WTC11 (cell line): ENCODE results near the gene NPAS2. TPM values are rescaled to one million over a fixed set of nuclear protein-coding genes. Genes with fewer than 3 reads are reported as not detected.

Source experiments
- ATAC-seq: fragments of 200-7000 bp; cut with Tn5 transposase; 2 replicates; pipeline ENCODE4 v1.10.0; 2021; ENCODE audit warnings: mild to moderate bottlenecking, moderate library complexity
- CTCF ChIA-PET: fragments of 300-600 bp; sonication (Branson Sonifier 250); formaldehyde crosslinking; loops from one replicate; lab custom pipeline; 2021; ENCODE audit warnings: antibody characterized with exemption; lab: Charles Lee
- POLR2A ChIA-PET: fragments of 350-600 bp; sonication (Branson Sonifier 250); formaldehyde crosslinking; loops from one replicate; lab custom pipeline; 2021; ENCODE audit warnings: antibody characterized with exemption; lab: Charles Lee
- DNase-seq: peaks from one replicate; pipeline ENCODE4 v3.0.0; 2021; ENCODE audit warnings: low spot score
- H3K27ac Mint-ChIP-seq: 2 replicates; pipeline ENCODE4 v1.8.0; 2021; ENCODE audit warnings: mixed read lengths
- H3K27me3 Mint-ChIP-seq: 2 replicates; pipeline ENCODE4 v1.8.0; 2021; ENCODE audit warnings: low read depth, mild to moderate bottlenecking, moderate library complexity, mixed read lengths
- H3K36me3 Mint-ChIP-seq: 2 replicates; pipeline ENCODE4 v1.8.0; 2021; ENCODE audit warnings: mixed read lengths
- H3K4me1 Mint-ChIP-seq: 2 replicates; pipeline ENCODE4 v1.8.0; 2022; ENCODE audit warnings: mixed read lengths
- H3K4me3 Mint-ChIP-seq: 2 replicates; pipeline ENCODE4 v1.8.0; 2021; ENCODE audit warnings: mild to moderate bottlenecking, moderate library complexity, mixed read lengths
- H3K9me3 Mint-ChIP-seq: 2 replicates; pipeline ENCODE4 v1.8.0; 2021; ENCODE audit warnings: mixed read lengths
- EMX1 ChIP-seq: fragments of 250-450 bp; sonication (Bioruptor Pico); IDR thresholded peaks from 2 replicates; pipeline ENCODE4 v1.8.0; 2021; ENCODE audit warnings: mild to moderate bottlenecking
- FOXK1 ChIP-seq: sonication (generic); formaldehyde crosslinking; IDR thresholded peaks from 2 replicates; pipeline ENCODE4 v1.8.0; 2022; ENCODE audit warnings: mild to moderate bottlenecking, moderate library complexity, missing genetic modification reagents
- GTF2I ChIP-seq: fragments of 250-450 bp; sonication (Bioruptor Pico); conservative IDR thresholded peaks from 2 replicates; pipeline ENCODE4 v1.4.0; 2021; ENCODE audit warnings: mild to moderate bottlenecking
- JAZF1 ChIP-seq: fragments of 250-450 bp; sonication (Bioruptor Pico); IDR thresholded peaks from 2 replicates; pipeline ENCODE4 v1.9.0; 2021; ENCODE audit warnings: moderate library complexity, mild to moderate bottlenecking, inconsistent platforms
- JUN ChIP-seq: sonication (generic); formaldehyde crosslinking; IDR thresholded peaks from 2 replicates; pipeline ENCODE4 v1.8.0; 2023; ENCODE audit warnings: mild to moderate bottlenecking, missing genetic modification reagents
- NR1H2 ChIP-seq: sonication (generic); formaldehyde crosslinking; IDR thresholded peaks from 2 replicates; pipeline ENCODE4 v1.9.0; 2021; ENCODE audit warnings: mild to moderate bottlenecking, moderate library complexity, missing genetic modification reagents
- NR3C1 ChIP-seq: sonication (generic); formaldehyde crosslinking; conservative IDR thresholded peaks from 2 replicates; pipeline ENCODE4 v1.8.1; 2023; ENCODE audit warnings: low read depth, mild to moderate bottlenecking, missing genetic modification reagents
- OVOL2 ChIP-seq: fragments of 250-450 bp; sonication (Bioruptor Pico); IDR thresholded peaks from 2 replicates; pipeline ENCODE4 v1.9.0; 2021; ENCODE audit warnings: mild to moderate bottlenecking, borderline replicate concordance
- RORB ChIP-seq: fragments of 250-450 bp; sonication (Bioruptor Pico); IDR thresholded peaks from 2 replicates; pipeline ENCODE4 v1.9.0; 2021; ENCODE audit warnings: mild to moderate bottlenecking
- SMAD3 ChIP-seq: sonication (generic); formaldehyde crosslinking; IDR thresholded peaks from 2 replicates; pipeline ENCODE4 v1.8.0; 2022; ENCODE audit warnings: missing genetic modification reagents, mild to moderate bottlenecking, borderline replicate concordance
- ZBTB21 ChIP-seq: sonication (generic); formaldehyde crosslinking; IDR thresholded peaks from 2 replicates; pipeline ENCODE4 v1.8.1; 2023; ENCODE audit warnings: mild to moderate bottlenecking, missing genetic modification reagents, borderline replicate concordance
- ZNF138 ChIP-seq: sonication (generic); formaldehyde crosslinking; conservative IDR thresholded peaks from 2 replicates; pipeline ENCODE4 v1.8.1; 2022; ENCODE audit warnings: mild to moderate bottlenecking, moderate library complexity, missing genetic modification reagents
- ZNF263 ChIP-seq: sonication (generic); formaldehyde crosslinking; IDR thresholded peaks from 2 replicates; pipeline ENCODE4 v1.8.1; 2022; ENCODE audit warnings: low read depth, mild to moderate bottlenecking, moderate library complexity, missing genetic modification reagents
- total RNA-seq: library from RNA; stranded (reverse); gene quantifications from 3 replicates; pipeline ENCODE4 v1.2.3, GENCODE V29; 2021
- TF ChIP-seq, protein P1 (sequence below): sonication (generic); formaldehyde crosslinking; IDR thresholded peaks from 2 replicates; pipeline ENCODE4 v1.8.0; 2023; ENCODE audit warnings: mild to moderate bottlenecking, missing genetic modification reagents
- TF ChIP-seq, protein P2 (sequence below): sonication (generic); formaldehyde crosslinking; IDR thresholded peaks from 2 replicates; pipeline ENCODE4 v1.8.0; 2023; ENCODE audit warnings: missing genetic modification reagents, mild to moderate bottlenecking, borderline replicate concordance
- TF ChIP-seq, protein P3 (sequence below): sonication (generic); formaldehyde crosslinking; conservative IDR thresholded peaks from 2 replicates; pipeline ENCODE4 v1.8.1; 2022; ENCODE audit warnings: mild to moderate bottlenecking, missing genetic modification reagents
- TF ChIP-seq, protein P4 (sequence below): sonication (generic); formaldehyde crosslinking; IDR thresholded peaks from 2 replicates; pipeline ENCODE4 v1.8.1; 2023; ENCODE audit warnings: mild to moderate bottlenecking, missing genetic modification reagents
- TF ChIP-seq, protein P5 (sequence below): fragments of 250-450 bp; sonication (Bioruptor Pico); IDR thresholded peaks from 2 replicates; pipeline ENCODE4 v1.9.0; 2021; ENCODE audit warnings: mild to moderate bottlenecking

The NPAS2 gene
- total RNA-seq, 1 experiment from 2014 or later: 2.6 TPM

DNA sequence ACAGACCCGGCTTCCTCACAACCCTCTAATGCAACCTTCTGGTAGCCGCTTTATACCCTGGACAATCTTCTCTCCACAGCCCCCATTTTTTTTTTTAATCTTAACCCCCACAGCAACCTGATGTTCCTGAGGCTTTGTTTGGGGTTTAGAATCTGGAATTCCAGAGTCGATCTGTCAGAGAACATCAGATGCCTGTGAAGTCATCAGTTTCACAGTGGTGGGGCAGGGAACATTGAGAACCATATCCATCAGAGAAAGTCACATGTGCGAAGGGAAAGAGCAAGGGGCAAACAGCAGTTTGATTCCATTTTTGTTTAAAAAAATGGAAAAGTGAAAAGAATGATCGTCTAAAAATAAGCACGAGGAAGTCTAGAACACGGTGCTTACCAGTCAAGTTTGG is 20.6 kb downstream of the NPAS2 start (continued):
- TF ChIP-seq, protein P1, sequence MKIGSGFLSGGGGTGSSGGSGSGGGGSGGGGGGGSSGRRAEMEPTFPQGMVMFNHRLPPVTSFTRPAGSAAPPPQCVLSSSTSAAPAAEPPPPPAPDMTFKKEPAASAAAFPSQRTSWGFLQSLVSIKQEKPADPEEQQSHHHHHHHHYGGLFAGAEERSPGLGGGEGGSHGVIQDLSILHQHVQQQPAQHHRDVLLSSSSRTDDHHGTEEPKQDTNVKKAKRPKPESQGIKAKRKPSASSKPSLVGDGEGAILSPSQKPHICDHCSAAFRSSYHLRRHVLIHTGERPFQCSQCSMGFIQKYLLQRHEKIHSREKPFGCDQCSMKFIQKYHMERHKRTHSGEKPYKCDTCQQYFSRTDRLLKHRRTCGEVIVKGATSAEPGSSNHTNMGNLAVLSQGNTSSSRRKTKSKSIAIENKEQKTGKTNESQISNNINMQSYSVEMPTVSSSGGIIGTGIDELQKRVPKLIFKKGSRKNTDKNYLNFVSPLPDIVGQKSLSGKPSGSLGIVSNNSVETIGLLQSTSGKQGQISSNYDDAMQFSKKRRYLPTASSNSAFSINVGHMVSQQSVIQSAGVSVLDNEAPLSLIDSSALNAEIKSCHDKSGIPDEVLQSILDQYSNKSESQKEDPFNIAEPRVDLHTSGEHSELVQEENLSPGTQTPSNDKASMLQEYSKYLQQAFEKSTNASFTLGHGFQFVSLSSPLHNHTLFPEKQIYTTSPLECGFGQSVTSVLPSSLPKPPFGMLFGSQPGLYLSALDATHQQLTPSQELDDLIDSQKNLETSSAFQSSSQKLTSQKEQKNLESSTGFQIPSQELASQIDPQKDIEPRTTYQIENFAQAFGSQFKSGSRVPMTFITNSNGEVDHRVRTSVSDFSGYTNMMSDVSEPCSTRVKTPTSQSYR: no peak
- TF ChIP-seq ZNF138 (CRISPR knock-in tag): no peak

DNA sequence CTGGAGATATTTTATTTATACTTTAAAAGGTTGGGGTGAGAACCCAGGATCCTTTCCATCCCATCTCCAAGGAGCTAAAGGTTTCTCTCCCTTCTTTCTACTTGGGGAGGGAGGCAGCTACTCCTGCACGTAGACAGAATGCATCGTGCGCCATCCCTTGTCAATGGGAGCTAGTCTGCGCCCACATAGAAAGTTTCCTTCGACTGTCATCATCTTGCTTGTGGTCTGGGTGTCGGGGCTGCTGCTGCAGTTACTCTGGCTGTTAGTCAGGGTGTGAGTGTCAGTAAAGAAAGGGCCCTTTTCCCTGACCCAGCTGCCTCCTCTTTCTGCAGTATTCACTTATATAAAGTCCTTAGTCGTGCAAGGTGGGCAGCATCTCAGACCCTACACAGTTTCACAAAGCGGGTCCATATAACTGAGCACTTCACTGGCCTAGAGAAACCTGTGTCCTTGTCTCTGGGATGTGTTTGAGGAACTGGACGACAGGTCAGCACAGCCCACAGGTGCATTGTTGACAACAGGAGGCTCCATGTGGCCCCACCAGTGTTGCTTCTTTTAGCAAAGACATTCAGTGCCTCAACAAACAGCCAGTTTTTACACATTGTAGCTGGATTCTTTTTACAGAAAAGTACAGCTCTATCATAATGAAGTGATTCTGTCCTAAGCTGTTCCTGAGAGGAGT is 22.4 kb downstream of the NPAS2 start:
- Mint-ChIP-seq H3K36me3 (no peaks in the 10 kb centered on the region), H3K27ac (no peak overlapping the region), H3K27me3 (no peaks in the 10 kb centered on the region), H3K9me3 (peaks cover 8% of the 10 kb centered on the region), H3K4me1 (no peaks in the 10 kb centered on the region), H3K4me3 (no peak overlapping the region)
- ChIA-PET POLR2A (no interaction called here), CTCF (no interaction called here)
- DNase-seq (no peak), ATAC-seq (no peak)
- TF ChIP-seq OVOL2 (CRISPR knock-in tag): no peak
- no peak for TF ChIP-seq RORB (CRISPR knock-in tag)
- TF ChIP-seq, protein P2, sequence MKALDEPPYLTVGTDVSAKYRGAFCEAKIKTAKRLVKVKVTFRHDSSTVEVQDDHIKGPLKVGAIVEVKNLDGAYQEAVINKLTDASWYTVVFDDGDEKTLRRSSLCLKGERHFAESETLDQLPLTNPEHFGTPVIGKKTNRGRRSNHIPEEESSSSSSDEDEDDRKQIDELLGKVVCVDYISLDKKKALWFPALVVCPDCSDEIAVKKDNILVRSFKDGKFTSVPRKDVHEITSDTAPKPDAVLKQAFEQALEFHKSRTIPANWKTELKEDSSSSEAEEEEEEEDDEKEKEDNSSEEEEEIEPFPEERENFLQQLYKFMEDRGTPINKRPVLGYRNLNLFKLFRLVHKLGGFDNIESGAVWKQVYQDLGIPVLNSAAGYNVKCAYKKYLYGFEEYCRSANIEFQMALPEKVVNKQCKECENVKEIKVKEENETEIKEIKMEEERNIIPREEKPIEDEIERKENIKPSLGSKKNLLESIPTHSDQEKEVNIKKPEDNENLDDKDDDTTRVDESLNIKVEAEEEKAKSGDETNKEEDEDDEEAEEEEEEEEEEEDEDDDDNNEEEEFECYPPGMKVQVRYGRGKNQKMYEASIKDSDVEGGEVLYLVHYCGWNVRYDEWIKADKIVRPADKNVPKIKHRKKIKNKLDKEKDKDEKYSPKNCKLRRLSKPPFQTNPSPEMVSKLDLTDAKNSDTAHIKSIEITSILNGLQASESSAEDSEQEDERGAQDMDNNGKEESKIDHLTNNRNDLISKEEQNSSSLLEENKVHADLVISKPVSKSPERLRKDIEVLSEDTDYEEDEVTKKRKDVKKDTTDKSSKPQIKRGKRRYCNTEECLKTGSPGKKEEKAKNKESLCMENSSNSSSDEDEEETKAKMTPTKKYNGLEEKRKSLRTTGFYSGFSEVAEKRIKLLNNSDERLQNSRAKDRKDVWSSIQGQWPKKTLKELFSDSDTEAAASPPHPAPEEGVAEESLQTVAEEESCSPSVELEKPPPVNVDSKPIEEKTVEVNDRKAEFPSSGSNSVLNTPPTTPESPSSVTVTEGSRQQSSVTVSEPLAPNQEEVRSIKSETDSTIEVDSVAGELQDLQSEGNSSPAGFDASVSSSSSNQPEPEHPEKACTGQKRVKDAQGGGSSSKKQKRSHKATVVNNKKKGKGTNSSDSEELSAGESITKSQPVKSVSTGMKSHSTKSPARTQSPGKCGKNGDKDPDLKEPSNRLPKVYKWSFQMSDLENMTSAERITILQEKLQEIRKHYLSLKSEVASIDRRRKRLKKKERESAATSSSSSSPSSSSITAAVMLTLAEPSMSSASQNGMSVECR (CRISPR knock-in tag): no peak
- TF ChIP-seq SMAD3 (CRISPR knock-in tag): no peak
- TF ChIP-seq ZNF263: no peak
- TF ChIP-seq GTF2I (CRISPR knock-in tag): no peak
- TF ChIP-seq, protein P3, sequence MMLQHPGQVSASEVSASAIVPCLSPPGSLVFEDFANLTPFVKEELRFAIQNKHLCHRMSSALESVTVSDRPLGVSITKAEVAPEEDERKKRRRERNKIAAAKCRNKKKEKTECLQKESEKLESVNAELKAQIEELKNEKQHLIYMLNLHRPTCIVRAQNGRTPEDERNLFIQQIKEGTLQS: no peak
- no peak for TF ChIP-seq JUN (CRISPR knock-in tag)
- TF ChIP-seq, protein P4, sequence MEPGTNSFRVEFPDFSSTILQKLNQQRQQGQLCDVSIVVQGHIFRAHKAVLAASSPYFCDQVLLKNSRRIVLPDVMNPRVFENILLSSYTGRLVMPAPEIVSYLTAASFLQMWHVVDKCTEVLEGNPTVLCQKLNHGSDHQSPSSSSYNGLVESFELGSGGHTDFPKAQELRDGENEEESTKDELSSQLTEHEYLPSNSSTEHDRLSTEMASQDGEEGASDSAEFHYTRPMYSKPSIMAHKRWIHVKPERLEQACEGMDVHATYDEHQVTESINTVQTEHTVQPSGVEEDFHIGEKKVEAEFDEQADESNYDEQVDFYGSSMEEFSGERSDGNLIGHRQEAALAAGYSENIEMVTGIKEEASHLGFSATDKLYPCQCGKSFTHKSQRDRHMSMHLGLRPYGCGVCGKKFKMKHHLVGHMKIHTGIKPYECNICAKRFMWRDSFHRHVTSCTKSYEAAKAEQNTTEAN (CRISPR knock-in tag): no peak
- no peak for TF ChIP-seq ZBTB21 (CRISPR knock-in tag)
- TF ChIP-seq NR3C1 (CRISPR knock-in tag): no peak

DNA sequence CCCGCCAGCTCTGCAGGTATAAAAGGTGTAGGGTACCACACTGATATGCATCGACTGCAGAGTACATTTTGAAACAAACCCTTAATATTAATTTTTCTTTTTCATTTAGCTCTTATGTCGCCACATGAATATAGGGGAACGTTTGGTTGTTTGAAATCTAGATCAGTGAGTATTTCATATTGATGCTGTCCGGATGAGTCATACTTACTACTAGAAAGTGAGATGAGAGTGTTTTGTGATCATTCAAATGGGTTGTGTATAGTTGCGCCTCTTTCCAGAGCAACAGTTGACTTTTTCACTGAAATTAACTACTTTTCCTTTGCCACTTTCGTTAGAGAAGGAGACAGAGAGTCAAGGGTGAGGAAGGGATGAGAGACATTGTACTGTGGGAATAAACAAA is 24.6 kb downstream of the NPAS2 start:
- H3K4me1 Mint-ChIP-seq: no peaks in the 10 kb centered on the region
- peaks cover 8% of the 10 kb centered on the region for H3K9me3 Mint-ChIP-seq
- ChIA-PET CTCF (interaction anchor here (1.3 kb wide), 1 partner anchor 234 kb away, joined by 3 read pairs; no protein-coding TSS in a partner anchor), POLR2A (no interaction called here)
- H3K27me3 Mint-ChIP-seq: no peaks in the 10 kb centered on the region
- TF ChIP-seq NR1H2 (CRISPR knock-in tag): no peak
- TF ChIP-seq EMX1 (CRISPR knock-in tag): no peak
- no peak for TF ChIP-seq FOXK1 (CRISPR knock-in tag)
- no peak for TF ChIP-seq JAZF1 (CRISPR knock-in tag)
- TF ChIP-seq, protein P5, sequence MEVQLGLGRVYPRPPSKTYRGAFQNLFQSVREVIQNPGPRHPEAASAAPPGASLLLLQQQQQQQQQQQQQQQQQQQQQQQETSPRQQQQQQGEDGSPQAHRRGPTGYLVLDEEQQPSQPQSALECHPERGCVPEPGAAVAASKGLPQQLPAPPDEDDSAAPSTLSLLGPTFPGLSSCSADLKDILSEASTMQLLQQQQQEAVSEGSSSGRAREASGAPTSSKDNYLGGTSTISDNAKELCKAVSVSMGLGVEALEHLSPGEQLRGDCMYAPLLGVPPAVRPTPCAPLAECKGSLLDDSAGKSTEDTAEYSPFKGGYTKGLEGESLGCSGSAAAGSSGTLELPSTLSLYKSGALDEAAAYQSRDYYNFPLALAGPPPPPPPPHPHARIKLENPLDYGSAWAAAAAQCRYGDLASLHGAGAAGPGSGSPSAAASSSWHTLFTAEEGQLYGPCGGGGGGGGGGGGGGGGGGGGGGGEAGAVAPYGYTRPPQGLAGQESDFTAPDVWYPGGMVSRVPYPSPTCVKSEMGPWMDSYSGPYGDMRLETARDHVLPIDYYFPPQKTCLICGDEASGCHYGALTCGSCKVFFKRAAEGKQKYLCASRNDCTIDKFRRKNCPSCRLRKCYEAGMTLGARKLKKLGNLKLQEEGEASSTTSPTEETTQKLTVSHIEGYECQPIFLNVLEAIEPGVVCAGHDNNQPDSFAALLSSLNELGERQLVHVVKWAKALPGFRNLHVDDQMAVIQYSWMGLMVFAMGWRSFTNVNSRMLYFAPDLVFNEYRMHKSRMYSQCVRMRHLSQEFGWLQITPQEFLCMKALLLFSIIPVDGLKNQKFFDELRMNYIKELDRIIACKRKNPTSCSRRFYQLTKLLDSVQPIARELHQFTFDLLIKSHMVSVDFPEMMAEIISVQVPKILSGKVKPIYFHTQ (CRISPR knock-in tag): no peak
- no peak overlapping the region for H3K27ac Mint-ChIP-seq
- no peak for DNase-seq
- H3K4me3 Mint-ChIP-seq: no peak overlapping the region
- no peaks in the 10 kb centered on the region for H3K36me3 Mint-ChIP-seq
- no peak for ATAC-seq
